ENCODE results near the gene DDX17. TPM values are rescaled to one million over a fixed set of nuclear protein-coding genes. Genes with fewer than 3 reads are reported as not detected.

The DDX17 gene
- total RNA-seq, 1 experiment from 2014 or later: 529 TPM

GRCh38 chr22:38497869-38498268 is 8.2 kb downstream of the DDX17 start:
- no CpG with 5 or more reads among the region's 3 CpGs for WGBS (ENCODE audit: extremely low coverage, insufficient read length, low lambda C conversion rate)
- Mint-ChIP-seq H3K4me3 (no peak overlapping the region), H3K4me1 (peaks cover 12 to 16% of the 10 kb centered on the region in 2 experiments), H3K36me3 (ENCODE audit: insufficient read depth in 1 of 3, low read depth in 3 of 3) (peaks cover 75 to 98% (median 95%) of the 10 kb centered on the region in 3 experiments), H3K27ac (0 out of 7 replicates have a peak overlapping the region, but pooled peaks of 1 of the 3 experiments have one; percentile 51), H3K27me3 (ENCODE audit: low read depth) (no peaks in the 10 kb centered on the region), H3K9me3 (no peaks in the 10 kb centered on the region)
- H3K27ac ChIP-seq (ENCODE audit: insufficient read length, low read depth, low read length): no peak overlapping the region
- no peaks in the 10 kb centered on the region for H3K9me3 ChIP-seq (ENCODE audit: control insufficient read depth, low read depth, low read length)
- TF ChIP-seq CTCF (conservative IDR thresholded peaks at IDR 0.05): no peak
- H4K8ac ChIP-seq (replicated peaks; ENCODE audit: insufficient read length, low read depth, low read length): no peak overlapping the region
- H3K9ac ChIP-seq (ENCODE audit: extremely low read depth, insufficient read length, low read length): no peak overlapping the region
- H3T11ph ChIP-seq (ENCODE audit: low read length): no peak overlapping the region
- H2BK15ac ChIP-seq (ENCODE audit: low read depth, low read length): no peak overlapping the region
- DNase-seq: no peak
- no peaks in the 10 kb centered on the region for H3K4me1 ChIP-seq (ENCODE audit: insufficient read depth, low read length)
- H4K91ac ChIP-seq (ENCODE audit: insufficient read length, low read depth, low read length): no peak overlapping the region
- no peaks in the 10 kb centered on the region for H3K23me2 ChIP-seq (ENCODE audit: insufficient read length, low read depth, low read length, poor library complexity, severe bottlenecking)
- no peak overlapping the region for H3K56ac ChIP-seq (ENCODE audit: insufficient read length, low read depth, low read length)
- no peak overlapping the region for H2AK5ac ChIP-seq (ENCODE audit: insufficient read length, low read length)
- H2BK120ac ChIP-seq (ENCODE audit: low read depth, low read length, poor library complexity, severe bottlenecking): no peak overlapping the region
- no peak overlapping the region for H3K18ac ChIP-seq (ENCODE audit: insufficient read length, low read depth, low read length)
- H2AFZ ChIP-seq (ENCODE audit: low read length): no peak overlapping the region
- H3K4ac ChIP-seq (ENCODE audit: low read depth, low read length): no peak overlapping the region
- no peaks in the 10 kb centered on the region for H3K27me3 ChIP-seq (ENCODE audit: insufficient read depth, low read length)
- H3K79me1 ChIP-seq (ENCODE audit: insufficient read depth, low read depth, low read length, poor library complexity, severe bottlenecking): peaks cover 7% of the 10 kb centered on the region
- H2BK5ac ChIP-seq (ENCODE audit: insufficient read length, low read length): no peak overlapping the region
- no peak overlapping the region for H3K4me2 ChIP-seq (ENCODE audit: insufficient read depth, insufficient read length, low read length)
- H2BK20ac ChIP-seq (ENCODE audit: low read depth, low read length, poor library complexity, severe bottlenecking): no peak overlapping the region
- no peaks in the 10 kb centered on the region for H4K20me1 ChIP-seq (ENCODE audit: control insufficient read depth, insufficient read depth, insufficient read length)
- H3K79me2 ChIP-seq (ENCODE audit: insufficient read depth, low read length): peaks cover 12% of the 10 kb centered on the region; the same call in 1 of the 2 replicates
- H4K5ac ChIP-seq (ENCODE audit: insufficient read length, low read depth, low read length): no peak overlapping the region
- H3K23ac ChIP-seq (ENCODE audit: insufficient read length, low read depth, low read length): no peak overlapping the region
- H2BK12ac ChIP-seq (ENCODE audit: insufficient read length, low read depth, low read length): no peak overlapping the region
- no peak overlapping the region for H3K14ac ChIP-seq (ENCODE audit: insufficient read depth, low read length)
